PC-3 (cell line): ENCODE results near the gene ANKRD11.
"Not testable (repeated sequence)": the region's sequence is repeated elsewhere in the genome, so short reads cannot be mapped to it uniquely, and the experiment has no call there.

ENCODE experiments used
- EZH2 ChIP-seq: fragments of 300-600 bp; sonication (generic); IDR thresholded peaks from one replicate; pipeline ENCODE4 v1.6.1; 2017; ENCODE audit warnings: antibody characterized with exemption, mild to moderate bottlenecking, low read length; ENCODE audit not compliant: unreplicated experiment
- TF ChIP-seq, protein P1 (sequence below): fragments of 300-600 bp; sonication (generic); conservative IDR thresholded peaks from 2 replicates; pipeline ENCODE4 v1.5.1; 2017; ENCODE audit warnings: antibody characterized with exemption, low read depth, mild to moderate bottlenecking, low read length

DNA sequence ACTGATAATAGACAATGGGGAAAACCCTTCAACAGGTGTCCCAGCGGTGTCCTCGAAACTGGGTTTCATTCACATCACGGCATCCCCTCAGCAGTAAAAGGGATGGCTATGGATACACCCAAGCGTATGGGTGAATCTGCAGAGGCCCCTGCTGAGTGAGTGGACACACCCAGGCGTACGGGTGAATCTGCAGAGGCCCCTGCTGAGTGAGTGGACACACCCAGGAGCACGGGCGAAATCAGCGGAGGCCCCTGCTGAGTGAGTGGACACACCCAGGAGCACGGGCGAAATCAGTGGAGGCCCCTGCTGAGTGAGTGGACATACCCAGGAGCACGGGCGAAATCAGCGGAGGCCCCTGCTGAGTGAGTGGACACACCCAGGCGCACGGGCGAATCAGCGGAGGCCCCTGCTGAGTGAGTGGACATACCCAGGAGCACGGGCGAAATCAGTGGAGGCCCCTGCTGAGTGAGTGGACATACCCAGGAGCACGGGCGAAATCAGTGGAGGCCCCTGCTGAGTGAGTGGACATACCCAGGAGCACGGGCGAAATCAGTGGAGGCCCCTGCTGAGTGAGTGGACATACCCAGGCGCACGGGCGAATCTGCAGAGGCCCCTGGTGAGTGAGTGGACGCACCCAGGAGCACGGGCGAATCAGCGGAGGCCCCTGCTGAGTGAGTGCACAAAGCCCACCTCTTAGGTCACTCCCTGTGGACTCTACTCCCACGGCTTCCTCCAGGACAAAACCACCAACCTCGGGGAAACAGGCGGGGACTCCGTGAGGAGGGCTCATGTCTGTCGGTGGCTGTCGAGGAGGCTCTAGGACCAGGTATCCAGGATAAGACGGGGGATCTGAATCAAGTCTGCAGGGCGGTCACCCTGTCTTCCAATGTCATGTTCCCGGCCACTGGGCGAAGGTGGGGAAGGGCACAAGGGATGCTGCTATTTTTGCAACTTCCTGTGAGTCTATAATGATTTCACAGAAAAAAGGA lies 161.7 kb downstream of the ANKRD11 start:
- TF ChIP-seq, protein P1, sequence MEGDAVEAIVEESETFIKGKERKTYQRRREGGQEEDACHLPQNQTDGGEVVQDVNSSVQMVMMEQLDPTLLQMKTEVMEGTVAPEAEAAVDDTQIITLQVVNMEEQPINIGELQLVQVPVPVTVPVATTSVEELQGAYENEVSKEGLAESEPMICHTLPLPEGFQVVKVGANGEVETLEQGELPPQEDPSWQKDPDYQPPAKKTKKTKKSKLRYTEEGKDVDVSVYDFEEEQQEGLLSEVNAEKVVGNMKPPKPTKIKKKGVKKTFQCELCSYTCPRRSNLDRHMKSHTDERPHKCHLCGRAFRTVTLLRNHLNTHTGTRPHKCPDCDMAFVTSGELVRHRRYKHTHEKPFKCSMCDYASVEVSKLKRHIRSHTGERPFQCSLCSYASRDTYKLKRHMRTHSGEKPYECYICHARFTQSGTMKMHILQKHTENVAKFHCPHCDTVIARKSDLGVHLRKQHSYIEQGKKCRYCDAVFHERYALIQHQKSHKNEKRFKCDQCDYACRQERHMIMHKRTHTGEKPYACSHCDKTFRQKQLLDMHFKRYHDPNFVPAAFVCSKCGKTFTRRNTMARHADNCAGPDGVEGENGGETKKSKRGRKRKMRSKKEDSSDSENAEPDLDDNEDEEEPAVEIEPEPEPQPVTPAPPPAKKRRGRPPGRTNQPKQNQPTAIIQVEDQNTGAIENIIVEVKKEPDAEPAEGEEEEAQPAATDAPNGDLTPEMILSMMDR: not testable (repeated sequence)
- not testable (repeated sequence) for TF ChIP-seq EZH2
